Gastrocnemius medialis (tissue), 4 donors: ENCODE data around the gene FBXL19. TPM values are rescaled to one million over a fixed set of nuclear protein-coding genes. Genes with fewer than 3 reads are reported as not detected.
"Not testable (repeated sequence)": the region's sequence is repeated elsewhere in the genome, so short reads cannot be mapped to it uniquely, and the experiment has no call there.

Experiments
- ATAC-seq, 2 donors: fragments of 150-250 bp; one replicate each; pipeline ENCODE4 v1.9.1; 2016
- DNase-seq, 2 donors: peaks; one replicate each; pipeline ENCODE4 v3.0.0-alpha.2; 2019
- H3K27ac ChIP-seq, 4 donors: fragments of 200-600 bp; sonication (generic); 1 replicate in 1 of 4; 2 replicates in 3 of 4; pipeline ENCODE4 v1.5.1; 2016 to 2018; ENCODE audit warnings: mild to moderate bottlenecking in 2 of 4, moderate library complexity in 1 of 4
- H3K27me3 ChIP-seq, 3 donors: fragments of 200-600 bp; sonication (generic) in 2 of 3; 1 replicate in 1 of 3; 2 replicates in 2 of 3; pipeline versions ENCODE4 v1.5.1 to v1.6.0; 2016 to 2019; ENCODE audit warnings: mild to moderate bottlenecking in 1 of 3, moderate library complexity in 1 of 3
- H3K36me3 ChIP-seq, 2 donors: fragments of 200-600 bp; sonication (generic) in 1 of 2; one replicate each; pipeline ENCODE4 v1.5.1; 2017 to 2018
- H3K4me1 ChIP-seq, 2 donors: fragments of 200-600 bp; sonication (generic) in 1 of 2; one replicate each; pipeline ENCODE4 v1.5.1; 2016 to 2017; ENCODE audit warnings: mild to moderate bottlenecking in 2 of 2
- H3K4me3 ChIP-seq, 4 donors: fragments of 200-600 bp; sonication (generic) in 3 of 4; 1 replicate in 1 of 4; 2 replicates in 3 of 4; pipeline ENCODE4 v1.5.1; 2016 to 2019; ENCODE audit warnings: mild to moderate bottlenecking in 2 of 4
- H3K9me3 ChIP-seq, 3 donors: fragments of 200-600 bp; sonication (generic) in 2 of 3; 1 replicate in 1 of 3; 2 replicates in 2 of 3; pipeline ENCODE4 v1.5.1; 2016 to 2019
- CTCF ChIP-seq, 5 experiments: fragments of 450-650 bp in 3 of 5; fragments of 200-600 bp in 2 of 5; sonication (generic) in 2 of 5; IDR thresholded peaks in 4 of 5; conservative IDR thresholded peaks in 1 of 5; 1 replicate in 4 of 5; 2 replicates in 1 of 5; pipeline ENCODE4 v1.5.1; 2016 to 2019; ENCODE audit warnings: antibody characterized with exemption in 5 of 5, mild to moderate bottlenecking in 3 of 5, moderate library complexity in 3 of 5
- POLR2A ChIP-seq, 2 donors: fragments of 450-650 bp; IDR thresholded peaks; one replicate each; pipeline ENCODE4 v1.6.1; 2017; ENCODE audit warnings: antibody characterized with exemption in 2 of 2, mild to moderate bottlenecking in 2 of 2, moderate library complexity in 2 of 2
- in situ Hi-C, 4 donors: fragments of 200-750 bp; cut with MboI; loops; one replicate each; pipeline versions ENCODE4 v1.15.0 to v1.8.0; 2017; ENCODE audit warnings: low sequenced_read_pairs in 4 of 4
- intact Hi-C: fragments of 100-400 bp; cut with DNase I; formaldehyde crosslinking; loops from one replicate; pipeline ENCODE4 v1.15.1; 2023; ENCODE audit warnings: low total_unique reads
- total RNA-seq, 4 donors: library from RNA; depleted of rRNA; stranded (reverse); fragments of >200 nt; gene quantifications; one replicate each; pipeline versions ENCODE4 v1.1.0 to v1.2.3, GENCODE V29; 2016

The FBXL19 gene
- total RNA-seq, 4 donors from 2014 or later, result 3.4 to 7.9 (median 4.8) TPM

- DNase-seq, result no peak
- Histone ChIP-seq H3K9me3 (no peaks in the 10 kb centered on the region), H3K36me3 (peaks cover 0 to 7% of the 10 kb centered on the region in 2 donors), H3K27me3 (no peaks in the 10 kb centered on the region), H3K27ac (no peak overlapping the region), H3K4me3 (no peak overlapping the region), H3K4me1 (peaks cover 0 to 5% of the 10 kb centered on the region in 2 donors)
- intact Hi-C loops, result no loop called here
- in situ Hi-C loops, result no loop called here
- TF ChIP-seq CTCF (IDR thresholded peaks at IDR 0.05 in 4 of 5, conservative IDR thresholded peaks at IDR 0.05 in 1 of 5) (no peak), POLR2A (IDR thresholded peaks at IDR 0.05) (no peak)
- ATAC-seq, result no peak
Measured at GRCh38 chr16:30930160-30930571, 6.8 kb downstream of the FBXL19 start.

GRCh38 chr16:30931068-30931650 lies 7.8 kb downstream of the FBXL19 start:
- no peak overlapping the region for H3K27ac ChIP-seq
- no peaks in the 10 kb centered on the region for H3K9me3 ChIP-seq
- ATAC-seq, result no peak

GRCh38 chr16:30934827-30935557 lies 11.6 kb downstream of the FBXL19 start:
- Histone ChIP-seq H3K4me1 (no peaks in the 10 kb centered on the region), H3K27ac (no peak overlapping the region), H3K27me3 (no peaks in the 10 kb centered on the region), H3K36me3 (peaks cover 0 to 7% of the 10 kb centered on the region in 2 donors), H3K4me3 (no peak overlapping the region), H3K9me3 (no peaks in the 10 kb centered on the region)
- in situ Hi-C loops (no loop called here), intact Hi-C loops (no loop called here)
- ATAC-seq (peak in 1 of 2 donors; percentile 67), DNase-seq (peak in 1 of 2 donors; percentile 57)
- no peak for TF ChIP-seq POLR2A (IDR thresholded peaks at IDR 0.05)
- TF ChIP-seq CTCF (IDR thresholded peaks at IDR 0.05 in 4 of 5, conservative IDR thresholded peaks at IDR 0.05 in 1 of 5), result peak in 4 of 5 experiments; percentile 22 to 51 (median 32)

More at GRCh38 chr16:30931068-30931650, 7.8 kb downstream of the FBXL19 start:
- Histone ChIP-seq H3K4me3 (no peak overlapping the region), H3K27me3 (no peaks in the 10 kb centered on the region), H3K4me1 (peaks cover 0 to 5% of the 10 kb centered on the region in 2 donors), H3K36me3 (peaks cover 0 to 7% of the 10 kb centered on the region in 2 donors)
- no peak for TF ChIP-seq POLR2A (IDR thresholded peaks at IDR 0.05)
- no peak for TF ChIP-seq CTCF (IDR thresholded peaks at IDR 0.05 in 4 of 5, conservative IDR thresholded peaks at IDR 0.05 in 1 of 5)
- intact Hi-C loops (no loop called here), in situ Hi-C loops (no loop called here)
- no peak for DNase-seq

GRCh38 chr16:30937692-30938091 lies 14.3 kb downstream of the FBXL19 start:
- peaks cover 0 to 5% of the 10 kb centered on the region in 2 donors for H3K36me3 ChIP-seq

GRCh38 chr16:30939571-30939970 lies 16.2 kb downstream of the FBXL19 start:
- H3K27me3 ChIP-seq, intact Hi-C loops, H3K27ac ChIP-seq, H3K36me3 ChIP-seq, H3K9me3 ChIP-seq, H3K4me1 ChIP-seq, ATAC-seq, H3K4me3 ChIP-seq, DNase-seq, in situ Hi-C loops: not testable (repeated sequence)

More at GRCh38 chr16:30937692-30938091, 14.3 kb downstream of the FBXL19 start:
- ATAC-seq, result no peak
- intact Hi-C loops, result no loop called here
- TF ChIP-seq POLR2A (IDR thresholded peaks at IDR 0.05) (no peak), CTCF (IDR thresholded peaks at IDR 0.05 in 4 of 5, conservative IDR thresholded peaks at IDR 0.05 in 1 of 5) (no peak)
- no peak overlapping the region for H3K27ac ChIP-seq
- DNase-seq, result no peak
- no peak overlapping the region for H3K4me3 ChIP-seq
- H3K9me3 ChIP-seq, result no peaks in the 10 kb centered on the region
- no peaks in the 10 kb centered on the region for H3K27me3 ChIP-seq
- peaks cover 5 to 6% of the 10 kb centered on the region in 2 donors for H3K4me1 ChIP-seq
- in situ Hi-C loops, result no loop called here
